ENCODE results near the gene STK24. TPM values are rescaled to one million over a fixed set of nuclear protein-coding genes. Genes with fewer than 3 reads are reported as not detected.

The STK24 gene
- total RNA-seq, 1 experiment from 2014 or later: 84.8 TPM

GRCh38 chr13:98556968-98557631 is 19.8 kb downstream of the STK24 start:
- intact Hi-C loops (cut with micrococcal nuclease; ENCODE audit: unreplicated experiment): no loop called here
- no peak for DNase-seq (ENCODE audit: low spot score)
- BruUV-seq (replicated peaks): no TSS peak
- CTCF ChIA-PET: no interaction called here
- no peak overlapping the region for H3K4me3 ChIP-seq (ENCODE audit: low read depth, low read length, poor library complexity, severe bottlenecking)
- no peaks in the 10 kb centered on the region for H3K9me3 ChIP-seq (ENCODE audit: low read depth, low read length, poor library complexity, severe bottlenecking)
- TF ChIP-seq EZH2 (IDR thresholded peaks at IDR 0.05; ENCODE audit: borderline replicate concordance, low read depth, low read length, poor library complexity, severe bottlenecking) (no peak), CTCF (conservative IDR thresholded peaks at IDR 0.05; ENCODE audit: low read depth, low read length) (no peak)
- no peaks in the 10 kb centered on the region for H3K27me3 ChIP-seq (replicated peaks; ENCODE audit: insufficient read depth, low read depth, low read length, poor library complexity)
- H3K27ac ChIP-seq (ENCODE audit: low read depth, low read length, poor library complexity, severe bottlenecking): no peak overlapping the region
- H3K36me3 ChIP-seq (ENCODE audit: insufficient read depth, low read length, poor library complexity, severe bottlenecking): no peaks in the 10 kb centered on the region
- peaks cover 18% of the 10 kb centered on the region for H3K4me1 ChIP-seq (ENCODE audit: insufficient read depth, low read length, poor library complexity, severe bottlenecking)
- POLR2A ChIA-PET (ENCODE audit: low non-redundant PET): no interaction called here

GRCh38 chr13:98556142-98556816 is 20.6 kb downstream of the STK24 start:
- no peak for DNase-seq (ENCODE audit: low spot score)
- TF ChIP-seq EZH2 (IDR thresholded peaks at IDR 0.05; ENCODE audit: borderline replicate concordance, low read depth, low read length, poor library complexity, severe bottlenecking) (no peak), CTCF (conservative IDR thresholded peaks at IDR 0.05; ENCODE audit: low read depth, low read length) (no peak)
- POLR2A ChIA-PET (ENCODE audit: low non-redundant PET): no interaction called here
- Histone ChIP-seq H3K9me3 (ENCODE audit: low read depth, low read length, poor library complexity, severe bottlenecking) (no peaks in the 10 kb centered on the region), H3K27ac (ENCODE audit: low read depth, low read length, poor library complexity, severe bottlenecking) (no peak overlapping the region), H3K4me3 (ENCODE audit: low read depth, low read length, poor library complexity, severe bottlenecking) (no peak overlapping the region), H3K36me3 (ENCODE audit: insufficient read depth, low read length, poor library complexity, severe bottlenecking) (peaks cover 4% of the 10 kb centered on the region), H3K27me3 (replicated peaks; ENCODE audit: insufficient read depth, low read depth, low read length, poor library complexity) (no peaks in the 10 kb centered on the region), H3K4me1 (ENCODE audit: insufficient read depth, low read length, poor library complexity, severe bottlenecking) (peaks cover 18% of the 10 kb centered on the region)
- no TSS peak for BruUV-seq (replicated peaks)
- intact Hi-C loops (cut with micrococcal nuclease; ENCODE audit: unreplicated experiment): no loop called here
- CTCF ChIA-PET: no interaction called here

GRCh38 chr13:98549728-98550317 is 27.1 kb downstream of the STK24 start:
- Histone ChIP-seq H3K27ac (ENCODE audit: low read depth, low read length, poor library complexity, severe bottlenecking) (no peak overlapping the region), H3K27me3 (replicated peaks; ENCODE audit: insufficient read depth, low read depth, low read length, poor library complexity) (no peaks in the 10 kb centered on the region), H3K9me3 (ENCODE audit: low read depth, low read length, poor library complexity, severe bottlenecking) (no peaks in the 10 kb centered on the region), H3K4me1 (ENCODE audit: insufficient read depth, low read length, poor library complexity, severe bottlenecking) (no peaks in the 10 kb centered on the region), H3K36me3 (ENCODE audit: insufficient read depth, low read length, poor library complexity, severe bottlenecking) (peaks cover 4% of the 10 kb centered on the region), H3K4me3 (ENCODE audit: low read depth, low read length, poor library complexity, severe bottlenecking) (no peak overlapping the region)
- CTCF ChIA-PET: interaction anchor here (0.5 kb wide), 1 partner anchor 184 kb away, joined by 3 read pairs; no protein-coding TSS in a partner anchor
- no peak for DNase-seq (ENCODE audit: low spot score)
- BruUV-seq (replicated peaks): no TSS peak
- TF ChIP-seq EZH2 (IDR thresholded peaks at IDR 0.05; ENCODE audit: borderline replicate concordance, low read depth, low read length, poor library complexity, severe bottlenecking): no peak
- no peak for TF ChIP-seq CTCF (conservative IDR thresholded peaks at IDR 0.05; ENCODE audit: low read depth, low read length)
- intact Hi-C loops (cut with micrococcal nuclease; ENCODE audit: unreplicated experiment): no loop called here
- POLR2A ChIA-PET (ENCODE audit: low non-redundant PET): no interaction called here

All from A673 (cell line).